ENCODE measurements around the gene BACH2. TPM values are rescaled to one million over a fixed set of nuclear protein-coding genes. Genes with fewer than 3 reads are reported as not detected.

Gene BACH2
- total RNA-seq, 2 experiments from 2014 or later: 157 to 170 TPM

GRCh38 chr6:90097356-90097755 is 199.3 kb downstream of the BACH2 start:
- POLR2A ChIA-PET: interaction anchor here (1.0 to 3.1 kb wide), 7 partner anchors 8 to 56 kb away, joined by 3 to 15 read pairs (median 4); no protein-coding TSS in a partner anchor
- Histone ChIP-seq H3K27ac (ENCODE audit: low read depth in 1 of 2, low read length in 2 of 2) (no peak overlapping the region), H3K36me3 (ENCODE audit: insufficient read depth, low read length) (no peaks in the 10 kb centered on the region), H3K27me3 (ENCODE audit: control insufficient read depth in 1 of 2, insufficient read depth in 2 of 2, low read length in 2 of 2) (no peaks in the 10 kb centered on the region), H3K9me3 (ENCODE audit: control insufficient read depth in 1 of 2, insufficient read depth in 1 of 2, low read length in 2 of 2) (no peaks in the 10 kb centered on the region), H3K4me1 (ENCODE audit: insufficient read depth, low read length) (peaks cover 33% of the 10 kb centered on the region), H3K4me3 (ENCODE audit: low read length) (no peak overlapping the region)
- TF ChIP-seq CTCF (IDR thresholded peaks at IDR 0.05): no peak
- CTCF ChIA-PET: interaction anchor here (0.8 to 1.1 kb wide), 4 partner anchors 12 to 344 kb away, joined by 3 to 4 read pairs (median 4); no protein-coding TSS in a partner anchor
- DNase-seq: no peak
- Mint-ChIP-seq H3K27ac (peak overlapping the region; percentile 82), H3K9me3 (no peaks in the 10 kb centered on the region), H3K4me3 (no peak overlapping the region), H3K27me3 (no peaks in the 10 kb centered on the region), H3K36me3 (ENCODE audit: low read depth) (peaks cover 5% of the 10 kb centered on the region), H3K4me1 (ENCODE audit: low read depth) (peaks cover 94% of the 10 kb centered on the region)
- intact Hi-C loops (cut with DNase I, micrococcal nuclease): loop anchor here (5.0 to 10.0 kb wide), 3 partner anchors 40 to 297 kb away; no protein-coding TSS in a partner anchor
- ATAC-seq (ENCODE audit: poor library complexity): no peak

- Histone ChIP-seq H3K36me3 (ENCODE audit: insufficient read depth, low read length) (no peaks in the 10 kb centered on the region), H3K27ac (ENCODE audit: low read depth in 1 of 2, low read length in 2 of 2) (no peak overlapping the region), H3K27me3 (ENCODE audit: control insufficient read depth in 1 of 2, insufficient read depth in 2 of 2, low read length in 2 of 2) (no peaks in the 10 kb centered on the region), H3K4me3 (ENCODE audit: low read length) (no peak overlapping the region), H3K4me1 (ENCODE audit: insufficient read depth, low read length) (peaks cover 33% of the 10 kb centered on the region), H3K9me3 (ENCODE audit: control insufficient read depth in 1 of 2, insufficient read depth in 1 of 2, low read length in 2 of 2) (no peaks in the 10 kb centered on the region)
- intact Hi-C loops (cut with DNase I, micrococcal nuclease): loop anchor here (5.0 to 10.0 kb wide), 3 partner anchors 40 to 298 kb away; no protein-coding TSS in a partner anchor
- ATAC-seq (ENCODE audit: poor library complexity) (no peak), DNase-seq (no peak)
- Mint-ChIP-seq H3K4me1 (ENCODE audit: low read depth) (peaks cover 93% of the 10 kb centered on the region), H3K27ac (peak overlapping the region; percentile 82), H3K36me3 (ENCODE audit: low read depth) (peaks cover 5% of the 10 kb centered on the region), H3K9me3 (no peaks in the 10 kb centered on the region), H3K27me3 (no peaks in the 10 kb centered on the region), H3K4me3 (peak overlapping the region; percentile 30)
- POLR2A ChIA-PET: interaction anchor here (1.3 kb wide), 2 partner anchors 9 to 91 kb away, joined by 3 to 4 read pairs; no protein-coding TSS in a partner anchor
- CTCF ChIA-PET: interaction anchor here (0.6 kb wide), 1 partner anchor 15 kb away, joined by 3 read pairs; no protein-coding TSS in a partner anchor
- TF ChIP-seq CTCF (IDR thresholded peaks at IDR 0.05): no peak
Measured at GRCh38 chr6:90096818-90097217, 199.8 kb downstream of the BACH2 start.

- intact Hi-C loops (cut with DNase I, micrococcal nuclease): loop anchor here (5.0 to 10.0 kb wide), 3 partner anchors 42 to 299 kb away; no protein-coding TSS in a partner anchor
- Histone ChIP-seq H3K9me3 (ENCODE audit: control insufficient read depth in 1 of 2, insufficient read depth in 1 of 2, low read length in 2 of 2) (no peaks in the 10 kb centered on the region), H3K4me3 (ENCODE audit: low read length) (no peak overlapping the region), H3K27ac (ENCODE audit: low read depth in 1 of 2, low read length in 2 of 2) (no peak overlapping the region), H3K4me1 (ENCODE audit: insufficient read depth, low read length) (peaks cover 33% of the 10 kb centered on the region), H3K36me3 (ENCODE audit: insufficient read depth, low read length) (no peaks in the 10 kb centered on the region), H3K27me3 (ENCODE audit: control insufficient read depth in 1 of 2, insufficient read depth in 2 of 2, low read length in 2 of 2) (no peaks in the 10 kb centered on the region)
- POLR2A ChIA-PET: interaction anchor here (0.7 to 2.2 kb wide), 6 partner anchors 12 to 93 kb away, joined by 3 to 14 read pairs (median 3); no protein-coding TSS in a partner anchor
- H3K4me3 Mint-ChIP-seq: peak overlapping the region; percentile 1
- ATAC-seq (ENCODE audit: poor library complexity) (no peak), DNase-seq (no peak)
- CTCF ChIA-PET: interaction anchor here (1.2 kb wide), 1 partner anchor 10 kb away, joined by 3 read pairs; no protein-coding TSS in a partner anchor
- H3K27ac Mint-ChIP-seq: peak overlapping the region; percentile 82
- peaks cover 5% of the 10 kb centered on the region for H3K36me3 Mint-ChIP-seq (ENCODE audit: low read depth)
- no peaks in the 10 kb centered on the region for H3K9me3 Mint-ChIP-seq
- H3K4me1 Mint-ChIP-seq (ENCODE audit: low read depth): peaks cover 92% of the 10 kb centered on the region
- no peaks in the 10 kb centered on the region for H3K27me3 Mint-ChIP-seq
- no peak for TF ChIP-seq CTCF (IDR thresholded peaks at IDR 0.05)
Measured at GRCh38 chr6:90095788-90096187, 200.9 kb downstream of the BACH2 start.
